ENCODE results near the gene GNB4. TPM values are rescaled to one million over a fixed set of nuclear protein-coding genes. Genes with fewer than 3 reads are reported as not detected.

The GNB4 gene
- total RNA-seq, 4 donors from 2014 or later: 32.2 to 47.9 (median 36.3) TPM

- DNase-seq (ENCODE audit: low spot score in 2 of 2): no peak
- Histone ChIP-seq H3K9me3 (no peaks in the 10 kb centered on the region), H3K4me1 (peaks cover 0 to 10% (median 0%) of the 10 kb centered on the region in 4 donors), H3K27me3 (peaks cover 0 to 5% of the 10 kb centered on the region in 2 donors), H3K27ac (no peak overlapping the region), H3K36me3 (no peaks in the 10 kb centered on the region), H3K4me3 (no peak overlapping the region)
- no peak for TF ChIP-seq POLR2A (IDR thresholded peaks at IDR 0.05)
- no peak for TF ChIP-seq EP300 (IDR thresholded peaks at IDR 0.05)
- no peak for TF ChIP-seq CTCF (IDR thresholded peaks at IDR 0.05)
These were observed 9.0 kb upstream of the GNB4 start for GRCh38 chr3:179460260-179460659.

GRCh38 chr3:179455954-179456353, 4.7 kb upstream of the GNB4 start:
- peaks cover 0 to 17% (median 0%) of the 10 kb centered on the region in 4 donors for H3K4me1 ChIP-seq
- H3K27ac ChIP-seq: no peak overlapping the region
- WGBS, 2 donors: 92 to 99% methylated on average over 6 of the region's 6 CpGs
- H3K9me3 ChIP-seq: no peaks in the 10 kb centered on the region
- peaks cover 0 to 5% of the 10 kb centered on the region in 2 donors for H3K27me3 ChIP-seq
- H3K4me3 ChIP-seq: no peak overlapping the region
- DNase-seq (ENCODE audit: low spot score in 2 of 2): no peak
- no peaks in the 10 kb centered on the region for H3K36me3 ChIP-seq
- TF ChIP-seq POLR2A (IDR thresholded peaks at IDR 0.05) (no peak), CTCF (IDR thresholded peaks at IDR 0.05) (no peak), EP300 (IDR thresholded peaks at IDR 0.05) (no peak)

- H3K36me3 ChIP-seq: no peaks in the 10 kb centered on the region
- peaks cover 0 to 20% (median 2%) of the 10 kb centered on the region in 4 donors for H3K4me1 ChIP-seq
- WGBS, 2 donors: 54 to 55% methylated on average over 1 of the region's 1 CpG
- no peaks in the 10 kb centered on the region for H3K9me3 ChIP-seq
- TF ChIP-seq CTCF (IDR thresholded peaks at IDR 0.05) (no peak), POLR2A (IDR thresholded peaks at IDR 0.05) (no peak), EP300 (IDR thresholded peaks at IDR 0.05) (no peak)
- H3K27ac ChIP-seq: no peak overlapping the region
- no peak for DNase-seq (ENCODE audit: low spot score in 2 of 2)
- no peak overlapping the region for H3K4me3 ChIP-seq
- H3K27me3 ChIP-seq: peaks cover 0 to 5% of the 10 kb centered on the region in 2 donors
These were observed 3.6 kb upstream of the GNB4 start for GRCh38 chr3:179454887-179455286.

GRCh38 chr3:179453967-179454366, 2.7 kb upstream of the GNB4 start:
- 78 to 83% methylated on average over 3 of the region's 3 CpGs for WGBS, 2 donors
- peaks cover 0 to 5% of the 10 kb centered on the region in 2 donors for H3K27me3 ChIP-seq
- no peak for DNase-seq (ENCODE audit: low spot score in 2 of 2)

GRCh38 chr3:179452872-179453271, 1.6 kb upstream of the GNB4 start:
- no peak for DNase-seq (ENCODE audit: low spot score in 2 of 2)
- 80 to 84% methylated on average over 8 of the region's 8 CpGs for WGBS, 2 donors
- Histone ChIP-seq H3K36me3 (no peaks in the 10 kb centered on the region), H3K4me1 (peaks cover 0 to 39% (median 7%) of the 10 kb centered on the region in 4 donors), H3K4me3 (no peak overlapping the region), H3K9me3 (no peaks in the 10 kb centered on the region), H3K27me3 (no peaks in the 10 kb centered on the region), H3K27ac (peak overlapping the region in 2 of 4 donors; percentile 96 to 99)
- TF ChIP-seq POLR2A (IDR thresholded peaks at IDR 0.05) (no peak), EP300 (IDR thresholded peaks at IDR 0.05) (no peak), CTCF (IDR thresholded peaks at IDR 0.05) (no peak)

More at GRCh38 chr3:179453967-179454366, 2.7 kb upstream of the GNB4 start:
- Histone ChIP-seq H3K9me3 (no peaks in the 10 kb centered on the region), H3K4me1 (peaks cover 0 to 29% (median 6%) of the 10 kb centered on the region in 4 donors), H3K27ac (no peak overlapping the region), H3K4me3 (no peak overlapping the region), H3K36me3 (no peaks in the 10 kb centered on the region)
- TF ChIP-seq CTCF (IDR thresholded peaks at IDR 0.05) (no peak), EP300 (IDR thresholded peaks at IDR 0.05) (no peak), POLR2A (IDR thresholded peaks at IDR 0.05) (no peak)
